ENCODE data around the gene FBXL2.

FBXL2 gene, protein sequence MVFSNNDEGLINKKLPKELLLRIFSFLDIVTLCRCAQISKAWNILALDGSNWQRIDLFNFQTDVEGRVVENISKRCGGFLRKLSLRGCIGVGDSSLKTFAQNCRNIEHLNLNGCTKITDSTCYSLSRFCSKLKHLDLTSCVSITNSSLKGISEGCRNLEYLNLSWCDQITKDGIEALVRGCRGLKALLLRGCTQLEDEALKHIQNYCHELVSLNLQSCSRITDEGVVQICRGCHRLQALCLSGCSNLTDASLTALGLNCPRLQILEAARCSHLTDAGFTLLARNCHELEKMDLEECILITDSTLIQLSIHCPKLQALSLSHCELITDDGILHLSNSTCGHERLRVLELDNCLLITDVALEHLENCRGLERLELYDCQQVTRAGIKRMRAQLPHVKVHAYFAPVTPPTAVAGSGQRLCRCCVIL

DNA sequence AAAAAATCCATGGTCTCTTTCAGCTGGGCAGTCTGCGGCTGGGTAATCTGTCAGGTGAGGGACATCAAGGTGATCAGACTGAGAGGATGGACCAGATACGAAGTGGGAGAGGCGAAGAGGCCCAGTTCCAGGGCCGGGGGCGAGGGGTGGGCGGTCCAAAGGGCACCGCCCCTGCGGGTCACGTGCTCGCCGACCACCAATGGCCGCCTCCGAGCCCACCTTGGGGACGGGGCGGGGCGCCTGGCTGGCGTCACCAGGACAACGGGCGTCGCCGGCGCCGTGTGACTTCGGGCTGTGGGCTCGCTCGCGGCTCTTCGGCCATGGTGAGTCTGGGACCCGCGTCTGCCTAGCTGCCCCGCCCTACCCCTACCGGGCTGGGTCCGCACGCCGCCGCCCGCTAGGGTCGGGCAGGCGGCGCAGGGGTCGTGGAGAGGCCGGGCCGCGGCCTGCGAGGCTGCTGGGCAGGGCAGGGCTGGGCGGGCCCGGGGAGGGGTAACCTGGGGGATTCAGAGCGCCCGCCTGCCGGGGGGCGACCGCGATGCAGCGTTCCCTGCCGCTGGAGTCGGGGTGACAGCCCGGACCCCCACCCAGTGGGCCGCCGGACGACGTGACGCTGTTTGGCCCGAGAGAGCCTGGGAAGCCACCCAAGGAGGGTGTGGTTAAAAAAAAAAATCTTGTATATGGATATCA is at the start of gene FBXL2:
Gene FBXL2, plus strand, starts transcription at position 250 of the 690 bp plus-strand sequence. Its CDS starts 71 bp downstream, at position 321.
- no peak for DNase-seq (ENCODE audit: low read depth)

- DNase-seq (ENCODE audit: low read depth), result no peak
These were observed 48.2 kb upstream of the FBXL2 start for GRCh38 chr3:33229066-33229465.

- DNase-seq (ENCODE audit: low read depth), result no peak
These were observed 47.3 kb upstream of the FBXL2 start for GRCh38 chr3:33229947-33230346.

DNA sequence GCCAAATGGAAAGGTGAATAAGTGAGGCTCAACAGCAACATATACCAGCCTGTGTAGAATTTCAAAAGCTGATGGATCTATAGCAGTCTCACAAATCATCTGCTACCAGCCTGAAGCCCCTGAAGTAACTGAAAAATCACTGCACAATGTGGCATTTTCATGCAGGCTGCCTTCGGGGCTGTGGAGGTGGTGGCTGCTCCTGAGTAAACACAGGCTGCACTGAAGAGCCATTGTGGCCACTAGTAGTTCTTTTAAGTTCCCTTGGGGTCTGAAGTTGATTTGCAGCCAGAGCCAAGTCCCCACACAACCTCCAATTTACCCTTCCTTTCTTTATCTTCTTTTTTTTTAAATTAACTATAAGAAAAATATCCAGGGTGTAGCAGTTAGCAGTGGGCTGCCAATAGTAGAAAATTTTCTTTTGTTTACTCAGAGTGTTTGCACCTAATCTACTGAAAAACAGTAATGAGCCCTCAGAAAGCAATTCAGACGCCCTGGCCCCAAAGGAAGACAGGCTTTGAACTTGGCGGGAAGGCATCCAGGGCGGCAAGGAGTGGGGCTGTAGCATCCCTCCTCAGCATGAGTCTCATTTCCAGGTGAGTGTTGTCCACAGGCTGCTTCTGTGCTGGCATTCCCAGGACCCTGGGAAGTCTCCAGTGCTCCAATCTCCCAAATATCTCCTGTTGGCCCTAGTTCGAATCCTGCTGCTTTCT is 45.3 kb upstream of the FBXL2 start:
- no peak for DNase-seq (ENCODE audit: low read depth)

DNA sequence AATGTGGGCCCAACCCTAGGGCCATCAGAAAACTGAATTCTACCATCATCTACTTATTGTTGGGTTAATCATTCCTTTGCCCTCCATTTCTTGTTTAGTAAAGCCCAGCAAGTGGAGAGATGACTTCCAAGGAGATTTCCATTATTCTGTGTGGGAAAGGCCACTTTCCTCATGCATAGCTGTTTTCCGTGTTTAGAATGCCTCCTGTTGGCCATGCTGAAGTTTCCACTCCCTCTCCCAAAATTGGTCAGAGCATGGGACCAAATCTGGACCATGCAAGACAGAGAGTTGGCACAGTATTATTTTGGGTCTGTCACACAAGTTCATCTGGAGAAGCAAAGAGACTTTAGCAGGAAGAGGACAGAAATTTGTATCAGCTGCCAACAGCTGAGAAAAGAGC is 43.4 kb upstream of the FBXL2 start:
- no peak for DNase-seq (ENCODE audit: low read depth)

GRCh38 chr3:33236005-33236404 is 41.2 kb upstream of the FBXL2 start:
- no peak for DNase-seq (ENCODE audit: low read depth)

DNA sequence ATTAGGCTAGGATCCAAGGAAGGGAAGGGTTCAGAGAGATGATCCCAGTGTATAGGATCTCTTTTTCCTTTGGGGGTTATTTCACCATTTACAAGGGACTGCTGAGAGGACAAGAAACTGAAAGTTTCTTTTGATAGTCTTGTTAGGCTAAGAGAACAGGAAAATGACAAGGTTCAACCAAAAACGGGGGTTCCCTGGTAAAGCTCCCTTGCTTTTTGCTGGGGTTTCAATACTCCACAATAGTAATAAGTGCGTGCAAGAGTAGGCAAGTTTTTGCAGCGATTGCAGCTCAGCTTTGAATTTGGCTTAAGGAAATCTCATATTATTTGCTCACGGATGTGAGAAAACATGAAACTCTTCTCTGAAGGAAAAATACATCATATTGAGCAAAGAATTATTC is 39.8 kb upstream of the FBXL2 start:
- no peak for DNase-seq (ENCODE audit: low read depth)

GRCh38 chr3:33238923-33239322 is 38.3 kb upstream of the FBXL2 start:
- DNase-seq (ENCODE audit: low read depth), result no peak

GRCh38 chr3:33240261-33240660 is 37.0 kb upstream of the FBXL2 start:
- no peak for DNase-seq (ENCODE audit: low read depth)

DNA sequence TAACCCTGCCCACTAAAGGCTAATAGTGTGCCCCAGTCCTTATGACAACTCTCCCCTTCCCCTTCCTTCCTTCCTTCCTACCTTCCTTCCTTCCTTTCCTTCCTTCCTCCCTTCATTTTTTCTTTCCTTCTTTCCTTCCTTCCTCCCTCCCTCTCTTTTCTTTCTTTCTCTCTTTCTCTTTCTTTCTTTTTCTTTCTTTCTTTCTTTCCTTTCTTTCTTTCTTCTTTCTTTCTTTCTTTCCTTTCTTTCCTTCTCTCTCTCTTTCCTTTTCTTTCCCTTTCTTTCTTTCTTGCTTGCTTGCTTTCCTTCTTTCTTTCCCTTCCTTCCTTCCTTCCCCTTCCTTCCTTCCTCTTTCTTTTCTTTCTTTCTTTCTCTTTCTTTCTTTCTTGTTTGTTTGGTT is 30.5 kb upstream of the FBXL2 start:
- no peak for DNase-seq (ENCODE audit: low read depth)

DNA sequence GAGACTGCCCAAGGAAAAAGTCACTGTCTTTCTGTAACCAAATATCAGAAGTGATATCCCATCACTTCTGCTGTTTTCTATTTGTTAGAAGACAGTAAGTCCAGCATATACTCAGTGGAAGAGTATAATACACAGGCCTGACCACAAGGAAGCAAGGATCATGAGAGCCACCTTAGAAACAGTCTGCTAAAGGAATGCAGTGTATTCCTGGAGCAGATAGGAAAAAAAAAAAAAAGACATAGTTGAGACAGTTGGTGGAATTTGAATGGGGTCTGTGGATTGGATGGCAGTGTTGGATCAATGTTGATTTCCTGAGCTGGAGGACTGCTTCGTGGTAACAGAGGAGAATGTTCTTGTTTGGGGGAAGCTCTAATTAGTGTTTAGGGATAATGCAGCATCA is 26.5 kb upstream of the FBXL2 start:
- no peak for DNase-seq (ENCODE audit: low read depth)

DNA sequence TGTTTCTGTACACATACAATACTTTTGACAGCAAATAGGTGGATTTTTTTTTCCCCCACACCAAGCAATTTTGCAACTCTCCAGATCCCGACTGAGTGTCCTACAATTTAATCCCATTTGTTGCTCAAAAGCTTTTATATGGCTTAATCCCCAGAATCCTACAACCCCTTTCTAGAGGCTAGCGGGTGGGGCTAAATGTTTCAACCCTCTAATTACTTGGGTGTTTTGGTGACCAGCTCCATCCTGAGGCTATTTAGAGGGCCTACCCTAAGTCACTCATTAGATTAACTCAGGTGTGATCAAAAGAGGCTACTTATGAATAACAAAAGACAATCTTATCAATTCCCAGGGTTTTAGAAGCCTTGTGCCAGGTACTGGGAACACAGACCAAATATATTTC is 21.0 kb upstream of the FBXL2 start:
- DNase-seq (ENCODE audit: low read depth), result no peak

DNA sequence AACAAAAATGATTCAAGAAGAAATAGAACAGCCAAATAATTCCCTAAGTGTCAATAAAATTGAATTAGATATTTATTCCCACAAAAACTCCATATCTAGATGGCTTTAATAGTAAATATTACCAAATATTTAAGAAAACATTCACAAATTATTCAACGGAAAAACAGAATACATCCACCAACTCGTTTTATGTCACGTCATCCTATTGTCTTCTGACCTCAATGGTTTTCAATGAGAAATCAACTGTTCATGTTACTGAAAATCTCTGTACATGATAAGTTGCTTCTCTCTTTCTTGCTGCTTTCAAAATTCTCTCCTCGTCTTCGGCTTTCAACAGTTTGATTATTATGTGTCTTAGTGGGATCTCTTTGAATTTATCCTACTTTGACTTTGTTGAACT is 17.1 kb upstream of the FBXL2 start:
- DNase-seq (ENCODE audit: low read depth), result no peak

DNA sequence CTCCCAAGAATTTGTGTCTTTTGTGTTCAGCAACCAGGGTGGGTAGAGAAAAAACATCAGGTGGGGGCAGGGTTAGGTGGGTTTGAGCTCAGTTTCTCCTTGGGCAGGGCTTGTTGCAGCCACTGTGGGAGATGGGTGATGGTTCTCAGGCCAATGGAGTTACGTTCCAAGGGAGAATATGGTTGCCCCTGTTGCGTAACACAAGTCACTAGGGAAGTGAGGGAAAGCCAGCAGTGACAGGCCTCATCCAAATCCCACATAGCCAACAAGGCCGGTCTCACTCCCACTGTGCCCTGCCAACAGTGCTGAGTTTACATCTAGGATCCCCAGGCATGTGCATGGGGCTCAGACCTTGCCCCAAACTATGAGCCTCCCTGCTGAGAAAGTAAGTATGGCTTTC is 7.9 kb upstream of the FBXL2 start:
- no peak for DNase-seq (ENCODE audit: low read depth)

- no peak for DNase-seq (ENCODE audit: low read depth)
These were observed 5.9 kb upstream of the FBXL2 start for GRCh38 chr3:33271324-33271723.

DNA sequence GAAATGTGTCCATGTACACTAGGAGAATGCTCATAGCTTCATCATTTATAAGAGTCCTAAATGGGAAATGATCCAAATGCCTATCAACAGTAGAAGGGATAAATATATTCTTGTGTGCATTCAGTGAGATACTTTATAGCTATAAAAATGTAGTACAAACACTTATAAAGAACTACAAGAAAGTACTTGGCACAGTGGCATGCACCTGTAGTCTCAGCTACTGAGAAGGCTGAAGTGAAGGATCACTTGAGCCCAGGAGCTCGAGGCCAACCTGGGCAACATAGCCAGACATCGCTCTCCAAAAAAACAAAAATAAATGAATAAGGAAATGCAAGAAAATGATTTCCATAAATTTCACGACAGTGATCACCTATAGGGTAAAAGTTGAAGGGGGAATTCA is 3.6 kb upstream of the FBXL2 start:
- no peak for DNase-seq (ENCODE audit: low read depth)

GRCh38 chr3:33278163-33278562 is 921 bp downstream of the FBXL2 start:
- no peak for DNase-seq (ENCODE audit: low read depth)

- DNase-seq (ENCODE audit: low read depth), result no peak
These were observed 10.5 kb downstream of the FBXL2 start for GRCh38 chr3:33287672-33288282.

DNA sequence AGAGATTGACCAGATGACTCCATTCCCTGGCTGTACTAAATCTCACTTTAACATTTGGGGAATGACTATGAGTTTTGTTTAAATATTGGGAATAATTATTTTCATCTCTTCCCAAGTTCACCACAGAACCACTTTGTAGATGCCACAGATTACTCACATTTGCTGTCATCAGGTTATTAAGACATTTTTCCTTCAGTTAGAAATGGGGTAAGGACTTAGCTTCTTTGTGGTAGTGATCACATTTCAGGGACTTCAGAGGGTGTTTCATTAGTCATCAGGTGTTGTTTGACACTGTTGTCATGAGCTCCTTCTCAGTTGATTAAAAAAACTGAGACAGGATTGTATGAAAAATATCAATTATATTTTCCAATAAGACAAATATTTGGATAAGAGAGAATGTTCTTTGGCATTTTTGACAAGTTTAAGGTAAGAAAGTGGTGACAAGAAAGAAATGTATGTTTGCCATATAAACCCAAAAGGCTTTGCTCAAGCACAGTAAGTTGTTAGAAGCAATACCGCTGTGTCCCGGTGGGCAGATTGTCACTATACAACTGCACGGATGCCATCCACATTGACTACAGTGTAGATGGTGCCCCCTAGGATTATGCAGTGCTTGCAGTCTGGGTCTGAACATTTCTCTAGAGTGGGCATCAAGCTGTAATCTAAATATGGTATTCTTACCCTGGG is 22.3 kb downstream of the FBXL2 start:
- DNase-seq (ENCODE audit: low read depth), result no peak

DNA sequence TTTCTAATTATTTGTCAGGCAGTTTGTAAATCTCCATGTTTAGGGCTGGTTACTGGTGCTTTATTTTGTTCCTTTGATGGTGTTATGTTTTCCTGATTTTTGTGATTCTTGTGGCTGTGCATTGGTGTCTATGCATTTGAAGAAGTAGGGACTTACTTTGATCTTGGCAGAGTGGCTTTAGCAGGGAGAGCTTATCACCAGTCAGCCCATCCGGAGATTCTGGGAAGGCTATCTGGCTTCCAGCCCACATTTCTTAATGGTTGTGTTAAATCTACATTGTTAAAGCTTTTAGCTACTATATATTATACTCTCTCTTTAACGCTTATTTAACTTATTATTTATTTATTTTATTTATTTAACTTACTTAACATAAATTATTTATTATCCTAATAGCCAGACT is 35.1 kb downstream of the FBXL2 start:
- no peak for DNase-seq (ENCODE audit: low read depth)

GRCh38 chr3:33313331-33313730 is 36.1 kb downstream of the FBXL2 start:
- DNase-seq (ENCODE audit: low read depth), result no peak

DNA sequence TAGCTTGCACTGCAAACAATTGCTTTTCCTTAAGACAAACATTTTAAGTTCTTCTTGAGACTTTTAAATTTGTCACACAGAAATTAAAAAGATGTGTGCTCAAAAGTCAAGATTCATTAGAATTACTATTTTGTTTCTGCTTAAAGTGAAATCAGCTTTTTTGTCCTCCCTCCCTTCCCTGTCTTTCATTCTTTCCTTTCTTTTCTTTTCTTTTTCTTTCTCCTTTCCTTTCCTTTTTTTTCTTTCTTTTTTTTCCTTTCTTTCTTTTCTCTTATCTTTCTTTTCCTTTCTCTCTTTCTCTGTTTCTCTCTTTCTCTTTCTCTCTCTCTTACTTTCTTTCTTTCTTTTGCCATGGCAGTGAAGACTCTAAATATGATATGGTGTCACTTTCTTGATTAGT is 37.8 kb downstream of the FBXL2 start:
- DNase-seq (ENCODE audit: low read depth), result no peak

Measured in stimulated activated CD8-positive, alpha-beta memory T cell treated with anti-CD3 and anti-CD28 coated beads, Interleukin-15, amount 100 ng/mL, for 1 hour (primary cell).